HL-60/S4 (cell line): Measurements from ENCODE around the gene NUDT21.
"Not testable (repeated sequence)": the region's sequence is repeated elsewhere in the genome, so short reads cannot be mapped to it uniquely, and the experiment has no call there.

Experiments
- in situ Hi-C: fragments of 300-500 bp; cut with MboI; formaldehyde crosslinking; loops from 2 replicates; pipeline ENCODE4 v1.14.3; 2022; ENCODE audit warnings: low sequenced_read_pairs

The NUDT21 gene

GRCh38 chr16:56420613-56421012 is 30.5 kb downstream of the NUDT21 start:
- in situ Hi-C loops, result no loop called here

- in situ Hi-C loops, result no loop called here
Measured at GRCh38 chr16:56419740-56420548, 31.2 kb downstream of the NUDT21 start.

- in situ Hi-C loops, result no loop called here
Measured at GRCh38 chr16:56417138-56417537, 34.0 kb downstream of the NUDT21 start.

GRCh38 chr16:56415875-56416274 is 35.3 kb downstream of the NUDT21 start:
- in situ Hi-C loops, result no loop called here

- in situ Hi-C loops, result no loop called here
Measured at GRCh38 chr16:56414366-56414765, 36.8 kb downstream of the NUDT21 start.

- in situ Hi-C loops, result no loop called here
Measured at GRCh38 chr16:56413381-56413780, 37.8 kb downstream of the NUDT21 start.

GRCh38 chr16:56411624-56412023 is 39.5 kb downstream of the NUDT21 start:
- in situ Hi-C loops, result no loop called here

- in situ Hi-C loops, result no loop called here
Measured at GRCh38 chr16:56411123-56411522, 40.0 kb downstream of the NUDT21 start.

GRCh38 chr16:56409195-56409594 is 41.9 kb downstream of the NUDT21 start:
- in situ Hi-C loops, result no loop called here

- in situ Hi-C loops, result no loop called here
Measured at GRCh38 chr16:56408379-56409098, 42.6 kb downstream of the NUDT21 start.

GRCh38 chr16:56405977-56406672 is 45.0 kb downstream of the NUDT21 start:
- in situ Hi-C loops, result no loop called here

GRCh38 chr16:56401482-56401881 is 49.6 kb downstream of the NUDT21 start:
- in situ Hi-C loops, result no loop called here

GRCh38 chr16:56400458-56400857 is 50.7 kb downstream of the NUDT21 start:
- in situ Hi-C loops, result no loop called here

GRCh38 chr16:56399486-56399885 is 51.6 kb downstream of the NUDT21 start:
- in situ Hi-C loops, result no loop called here

GRCh38 chr16:56399047-56399446 is 52.1 kb downstream of the NUDT21 start:
- in situ Hi-C loops, result no loop called here

GRCh38 chr16:56396724-56397123 is 54.4 kb downstream of the NUDT21 start:
- in situ Hi-C loops, result not testable (repeated sequence)

GRCh38 chr16:56389554-56389953 is 61.6 kb downstream of the NUDT21 start:
- in situ Hi-C loops, result no loop called here

- in situ Hi-C loops, result no loop called here
Measured at GRCh38 chr16:56388209-56388608, 62.9 kb downstream of the NUDT21 start.

- in situ Hi-C loops, result no loop called here
Measured at GRCh38 chr16:56387396-56387795, 63.7 kb downstream of the NUDT21 start.

- in situ Hi-C loops, result no loop called here
Measured at GRCh38 chr16:56384074-56384721, 66.9 kb downstream of the NUDT21 start.

- in situ Hi-C loops, result no loop called here
Measured at GRCh38 chr16:56382901-56383355, 68.2 kb downstream of the NUDT21 start.
